T-cell (primary cell): ENCODE measurements around the gene PAF1. TPM values are rescaled to one million over a fixed set of nuclear protein-coding genes. Genes with fewer than 3 reads are reported as not detected.

ENCODE experiments used
- ATAC-seq, 4 experiments: fragments of 200-7000 bp in 3 of 4; fragments of 150-1000 bp in 1 of 4; cut with Tn5 transposase; replicated peaks in 1 of 4; 1 replicate in 3 of 4; 2 replicates in 1 of 4; pipeline ENCODE4 v1.10.0; 2021; ENCODE audit warnings: moderate library complexity in 3 of 4, mild to moderate bottlenecking in 2 of 4, moderate number of reproducible peaks in 1 of 4
- CTCF ChIA-PET, 2 donors: fragments of 300-600 bp; sonication (Branson Sonifier 250); formaldehyde crosslinking; loops; one replicate each; lab custom pipeline; 2022; ENCODE audit warnings: antibody characterized with exemption in 2 of 2; lab: Charles Lee
- POLR2A ChIA-PET, 2 donors: fragments of 300-600 bp; sonication (Branson Sonifier 250); formaldehyde crosslinking; loops; one replicate each; lab custom pipeline; 2022; ENCODE audit warnings: antibody characterized with exemption in 2 of 2; lab: Charles Lee
- DNase-seq, 35 experiments: peaks; one replicate each; pipeline versions ENCODE4 v3.0.0 to v3.0.0-alpha.2; 2013 to 2023
- H3K27ac ChIP-seq: one replicate; pipeline ENCODE4 v1.5.1; 2013; ENCODE audit warnings: low read length
- H3K27me3 ChIP-seq, 2 experiments: replicated peaks in 1 of 2; 1 replicate in 1 of 2; 2 replicates in 1 of 2; pipeline versions ENCODE4 v1.6.1 to v1.7.0; 2013; ENCODE audit warnings: low read length in 1 of 2, mixed read lengths in 1 of 2; ENCODE audit not compliant: control insufficient read depth in 2 of 2, insufficient read depth in 2 of 2; ENCODE audit errors: extremely low read depth in 1 of 2
- H3K36me3 ChIP-seq, 2 donors: 1 replicate in 1 of 2; 2 replicates in 1 of 2; pipeline versions ENCODE4 v1.6.1 to v1.7.0; 2013; ENCODE audit warnings: low read length in 1 of 2; ENCODE audit not compliant: control insufficient read depth in 2 of 2, insufficient read depth in 1 of 2; ENCODE audit errors: extremely low read depth in 1 of 2
- H3K4me1 ChIP-seq, 2 experiments: 1 replicate in 1 of 2; 2 replicates in 1 of 2; pipeline versions ENCODE4 v1.6.1 to v1.7.0; 2013; ENCODE audit warnings: low read length in 2 of 2, mixed read lengths in 1 of 2; ENCODE audit not compliant: insufficient read depth in 2 of 2, control insufficient read depth in 1 of 2; ENCODE audit errors: extremely low read depth in 1 of 2
- H3K4me3 ChIP-seq, 2 donors: 1 replicate in 1 of 2; 2 replicates in 1 of 2; pipeline versions ENCODE4 v1.5.1 to v1.7.0; 2013; ENCODE audit warnings: mild to moderate bottlenecking in 2 of 2, low read length in 1 of 2, moderate library complexity in 1 of 2; ENCODE audit not compliant: control insufficient read depth in 1 of 2; ENCODE audit errors: extremely low read depth in 1 of 2
- H3K9me3 ChIP-seq: 2 replicates; pipeline ENCODE4 v1.7.0; 2013
- H3K27ac Mint-ChIP-seq, 2 donors: one replicate each; pipeline ENCODE4 v1.8.0; 2020 to 2021; ENCODE audit warnings: mild to moderate bottlenecking in 2 of 2, mixed read lengths in 2 of 2
- H3K27me3 Mint-ChIP-seq, 2 donors: one replicate each; pipeline ENCODE4 v1.8.0; 2021 to 2022; ENCODE audit warnings: mixed read lengths in 2 of 2
- H3K36me3 Mint-ChIP-seq: one replicate; pipeline ENCODE4 v1.8.0; 2021; ENCODE audit warnings: mixed read lengths
- H3K4me1 Mint-ChIP-seq, 3 donors: one replicate each; pipeline ENCODE4 v1.8.0; 2020 to 2022; ENCODE audit warnings: mixed read lengths in 3 of 3, mild to moderate bottlenecking in 1 of 3
- H3K4me3 Mint-ChIP-seq, 3 donors: one replicate each; pipeline ENCODE4 v1.8.0; 2020 to 2022; ENCODE audit warnings: mild to moderate bottlenecking in 3 of 3, mixed read lengths in 3 of 3, moderate library complexity in 3 of 3
- H3K9me3 Mint-ChIP-seq, 3 donors: one replicate each; pipeline ENCODE4 v1.8.0; 2020 to 2022; ENCODE audit warnings: mixed read lengths in 3 of 3
- WGBS: methylation state at CpG from one replicate; pipeline ENCODE4 v1.1.5; 2013; ENCODE audit warnings: missing lambda C conversion rate; ENCODE audit not compliant: insufficient coverage; 5-methylcytosine and 5-hydroxymethylcytosine counted together
- total RNA-seq, 35 experiments: library from RNA in 6 of 35; stranded (reverse) in 6 of 35; fragments of 120-200 nt in 1 of 35; gene quantifications; one replicate each; pipeline versions ENCODE4 v1.2.1 to v1.2.4 and lab custom pipeline; 2013 to 2026

The PAF1 gene
- total RNA-seq, 5 donors from 2014 or later (not counting 1 experiment from before 2014, with no cell fraction given) = 43.0 to 96.1 (median 45.9) TPM

GRCh38 chr19:39403331-39404312, 12.7 kb upstream of the PAF1 start:
- Mint-ChIP-seq H3K4me1 (peaks cover 66 to 72% (median 67%) of the 10 kb centered on the region in 3 donors), H3K9me3 (no peaks in the 10 kb centered on the region), H3K4me3 (peak overlapping the region; percentile 73 to 97 (median 83)), H3K27me3 (no peaks in the 10 kb centered on the region), H3K27ac (peak overlapping the region; percentile 91 to 95), H3K36me3 (peaks cover 17% of the 10 kb centered on the region)
- peak overlapping the region; percentile 71 to 77 for H3K4me3 ChIP-seq
- H3K4me1 ChIP-seq = peaks cover 36 to 84% of the 10 kb centered on the region in 2 experiments
- 1% methylated on average over 35 of the region's 43 CpGs for WGBS
- ChIA-PET CTCF (interaction anchor here in 1 of 2 donors (1.0 kb wide), 1 partner anchor 9 kb away, joined by 4 read pairs; the partner anchor contains the start of gene PLEKHG2), POLR2A (interaction anchor here in 1 of 2 donors (0.6 to 1.3 kb wide), 6 partner anchors 8 to 1259 kb away, joined by 3 to 6 read pairs (median 4); partner anchors contain the start of genes MED29, PAF1 and RPS16)
- H3K36me3 ChIP-seq = peaks cover 5 to 16% of the 10 kb centered on the region in 2 donors
- peak overlapping the region; percentile 100 for H3K27ac ChIP-seq
- H3K27me3 ChIP-seq = no peaks in the 10 kb centered on the region
- peak; percentile 78 to 98 (median 94) for DNase-seq
- H3K9me3 ChIP-seq = no peaks in the 10 kb centered on the region
- ATAC-seq = peak; percentile 30 to 39 (median 32)

- peak; percentile 1 to 8 (median 4) for ATAC-seq
- peak overlapping the region; percentile 100 for H3K27ac ChIP-seq
- H3K9me3 Mint-ChIP-seq = no peaks in the 10 kb centered on the region
These were observed 11.7 kb upstream of the PAF1 start for GRCh38 chr19:39402346-39403300.

GRCh38 chr19:39401549-39402345, 10.8 kb upstream of the PAF1 start:
- peak overlapping the region; percentile 73 to 97 (median 83) for H3K4me3 Mint-ChIP-seq
- Histone ChIP-seq H3K4me3 (peak overlapping the region; percentile 41 to 71), H3K9me3 (no peaks in the 10 kb centered on the region), H3K27ac (peak overlapping the region; percentile 100), H3K4me1 (peaks cover 44 to 90% of the 10 kb centered on the region in 2 experiments), H3K36me3 (peaks cover 0 to 10% of the 10 kb centered on the region in 2 donors), H3K27me3 (no peaks in the 10 kb centered on the region)
- no peaks in the 10 kb centered on the region for H3K9me3 Mint-ChIP-seq
- POLR2A ChIA-PET = interaction anchor here (0.5 to 2.0 kb wide), 11 partner anchors 8 to 97 kb away, joined by 3 to 13 read pairs (median 5); partner anchors contain the start of genes MED29 (in 2 of the 2), RPS16 (in 2 of the 2), DLL3 (in 1 of the 2) and PAF1 (in 1 of the 2)
- H3K27me3 Mint-ChIP-seq = no peaks in the 10 kb centered on the region
- WGBS = 5% methylated on average over 19 of the region's 25 CpGs
- CTCF ChIA-PET = interaction anchor here in 1 of 2 donors (0.6 to 2.0 kb wide), 6 partner anchors 9 to 1861 kb away, joined by 3 to 29 read pairs (median 4); partner anchors contain the start of genes MED29, PAF1, PLEKHG2 and RPS16
- H3K4me1 Mint-ChIP-seq = peaks cover 70 to 78% (median 76%) of the 10 kb centered on the region in 3 donors
- DNase-seq (peak; percentile 52 to 94 (median 86)), ATAC-seq (peak; percentile 48 to 55 (median 51))
- peaks cover 8% of the 10 kb centered on the region for H3K36me3 Mint-ChIP-seq
- peak overlapping the region; percentile 91 to 95 for H3K27ac Mint-ChIP-seq

More at GRCh38 chr19:39402346-39403300, 11.7 kb upstream of the PAF1 start:
- peaks cover 69 to 74% (median 72%) of the 10 kb centered on the region in 3 donors for H3K4me1 Mint-ChIP-seq
- peak; percentile 65 to 89 (median 78) for DNase-seq
- Histone ChIP-seq H3K4me3 (peak overlapping the region; percentile 71 to 77), H3K4me1 (peaks cover 44 to 84% of the 10 kb centered on the region in 2 experiments), H3K27me3 (no peaks in the 10 kb centered on the region), H3K9me3 (no peaks in the 10 kb centered on the region), H3K36me3 (peaks cover 0 to 6% of the 10 kb centered on the region in 2 donors)
- peak overlapping the region; percentile 91 to 95 for H3K27ac Mint-ChIP-seq
- POLR2A ChIA-PET = interaction anchor here (0.7 to 2.0 kb wide), 5 partner anchors 9 to 60 kb away, joined by 3 to 12 read pairs (median 4); partner anchors contain the start of gene SAMD4B (in 1 of the 2)
- H3K27me3 Mint-ChIP-seq = no peaks in the 10 kb centered on the region
- peaks cover 11% of the 10 kb centered on the region for H3K36me3 Mint-ChIP-seq
- peak overlapping the region; percentile 73 to 97 (median 83) for H3K4me3 Mint-ChIP-seq
- CTCF ChIA-PET = interaction anchor here in 1 of 2 donors (1.0 to 2.0 kb wide), 4 partner anchors 9 to 33 kb away, joined by 4 to 29 read pairs (median 6); partner anchors contain the start of genes MED29, PAF1, PLEKHG2 and RPS16
- WGBS = under 1% methylated on average over 52 of the region's 59 CpGs

GRCh38 chr19:39401070-39401548, 10.2 kb upstream of the PAF1 start:
- ATAC-seq = peak; percentile 0 to 5 (median 3)

More at GRCh38 chr19:39401070-39401548, 10.2 kb upstream of the PAF1 start:
- peaks cover 0 to 12% of the 10 kb centered on the region in 2 donors for H3K36me3 ChIP-seq
- H3K27me3 ChIP-seq = no peaks in the 10 kb centered on the region
- H3K27me3 Mint-ChIP-seq = no peaks in the 10 kb centered on the region
- POLR2A ChIA-PET = interaction anchor here (0.5 to 2.0 kb wide), 10 partner anchors 8 to 98 kb away, joined by 3 to 13 read pairs (median 5); partner anchors contain the start of genes MED29 (in 2 of the 2), RPS16 (in 2 of the 2), DLL3 (in 1 of the 2) and PAF1 (in 1 of the 2)
- H3K27ac Mint-ChIP-seq = peak overlapping the region; percentile 91 to 95
- DNase-seq = no peak
- peaks cover 8% of the 10 kb centered on the region for H3K36me3 Mint-ChIP-seq
- H3K4me1 Mint-ChIP-seq = peaks cover 66 to 75% (median 74%) of the 10 kb centered on the region in 3 donors
- no peaks in the 10 kb centered on the region for H3K9me3 Mint-ChIP-seq
- H3K4me3 ChIP-seq = peak overlapping the region in 1 of 2 donors; percentile 18
- no peaks in the 10 kb centered on the region for H3K9me3 ChIP-seq
- 6% methylated on average over 4 of the region's 4 CpGs for WGBS
- H3K4me1 ChIP-seq = peaks cover 44 to 88% of the 10 kb centered on the region in 2 experiments
- CTCF ChIA-PET = interaction anchor here in 1 of 2 donors (0.6 to 2.0 kb wide), 6 partner anchors 9 to 1861 kb away, joined by 3 to 29 read pairs (median 4); partner anchors contain the start of genes MED29, PAF1, PLEKHG2 and RPS16
- peak overlapping the region; percentile 73 to 97 (median 83) for H3K4me3 Mint-ChIP-seq
- peak overlapping the region; percentile 100 for H3K27ac ChIP-seq
